Coronary artery (tissue), 2 donors: ENCODE measurements around the gene IRF7.

Experiments
- DNase-seq: peaks from one replicate; pipeline ENCODE4 v3.0.0-alpha.2; 2017; ENCODE audit warnings: low spot score
- H3K27ac ChIP-seq, 2 donors: fragments of 200-600 bp; sonication (generic); one replicate each; pipeline ENCODE4 v1.5.1; 2016 to 2019
- H3K4me3 ChIP-seq: fragments of 200-600 bp; sonication (generic); 2 replicates; pipeline ENCODE4 v1.5.1; 2016; ENCODE audit warnings: mild to moderate bottlenecking, moderate library complexity
- TF ChIP-seq, protein P1 (sequence below): fragments of 200-600 bp; sonication (generic); IDR thresholded peaks from one replicate; pipeline ENCODE4 v1.5.1; 2019; ENCODE audit warnings: antibody characterized with exemption

The IRF7 gene

DNA sequence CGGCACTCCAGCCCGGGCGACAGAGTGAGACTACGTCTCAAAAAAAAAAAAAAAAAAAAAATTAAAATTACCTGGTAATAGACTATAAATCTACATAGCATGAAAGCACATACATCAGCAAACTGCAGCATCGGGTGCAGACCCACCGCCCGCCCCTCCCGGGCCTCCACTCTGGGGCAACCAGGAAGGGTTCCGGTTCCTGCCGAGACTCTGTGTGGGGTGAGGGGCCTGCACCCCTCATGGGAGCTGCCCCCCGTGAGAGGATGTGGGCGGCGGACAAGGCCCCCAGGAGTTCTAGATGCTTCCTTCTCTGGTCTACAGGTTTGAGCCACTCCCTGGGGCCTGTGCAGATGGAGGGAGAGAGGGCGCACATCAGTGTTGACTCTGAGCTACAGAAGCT, 30.5 kb upstream of the IRF7 start:
- no peak for DNase-seq
- TF ChIP-seq, protein P1, sequence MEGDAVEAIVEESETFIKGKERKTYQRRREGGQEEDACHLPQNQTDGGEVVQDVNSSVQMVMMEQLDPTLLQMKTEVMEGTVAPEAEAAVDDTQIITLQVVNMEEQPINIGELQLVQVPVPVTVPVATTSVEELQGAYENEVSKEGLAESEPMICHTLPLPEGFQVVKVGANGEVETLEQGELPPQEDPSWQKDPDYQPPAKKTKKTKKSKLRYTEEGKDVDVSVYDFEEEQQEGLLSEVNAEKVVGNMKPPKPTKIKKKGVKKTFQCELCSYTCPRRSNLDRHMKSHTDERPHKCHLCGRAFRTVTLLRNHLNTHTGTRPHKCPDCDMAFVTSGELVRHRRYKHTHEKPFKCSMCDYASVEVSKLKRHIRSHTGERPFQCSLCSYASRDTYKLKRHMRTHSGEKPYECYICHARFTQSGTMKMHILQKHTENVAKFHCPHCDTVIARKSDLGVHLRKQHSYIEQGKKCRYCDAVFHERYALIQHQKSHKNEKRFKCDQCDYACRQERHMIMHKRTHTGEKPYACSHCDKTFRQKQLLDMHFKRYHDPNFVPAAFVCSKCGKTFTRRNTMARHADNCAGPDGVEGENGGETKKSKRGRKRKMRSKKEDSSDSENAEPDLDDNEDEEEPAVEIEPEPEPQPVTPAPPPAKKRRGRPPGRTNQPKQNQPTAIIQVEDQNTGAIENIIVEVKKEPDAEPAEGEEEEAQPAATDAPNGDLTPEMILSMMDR, result no peak

DNA sequence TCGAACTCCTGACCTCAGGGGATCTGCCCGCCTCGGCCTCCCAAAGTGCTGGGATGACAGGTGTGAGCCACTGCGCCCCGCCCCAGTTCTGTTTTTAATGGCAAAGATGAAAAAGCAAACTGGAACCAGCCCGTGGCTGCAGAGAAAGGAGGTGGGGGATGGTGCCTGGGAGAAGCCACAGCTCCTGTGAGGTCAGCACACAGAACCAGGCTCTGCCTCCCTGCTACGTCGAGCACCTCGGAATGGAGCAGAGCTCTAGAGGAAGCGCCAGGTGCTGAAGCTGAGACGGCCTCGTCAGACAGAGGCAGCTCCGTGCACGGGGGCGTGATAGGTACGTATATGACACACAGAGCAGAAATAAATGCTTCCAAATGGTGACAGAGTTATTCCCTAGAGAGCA, 29.8 kb upstream of the IRF7 start:
- TF ChIP-seq, protein P1, result no peak
- no peak for DNase-seq
- Histone ChIP-seq H3K4me3 (no peak overlapping the region), H3K27ac (no peak overlapping the region)

More for the DNA sequence above, 30.5 kb upstream of the IRF7 start:
- Histone ChIP-seq H3K27ac (no peak overlapping the region), H3K4me3 (no peak overlapping the region)

DNA sequence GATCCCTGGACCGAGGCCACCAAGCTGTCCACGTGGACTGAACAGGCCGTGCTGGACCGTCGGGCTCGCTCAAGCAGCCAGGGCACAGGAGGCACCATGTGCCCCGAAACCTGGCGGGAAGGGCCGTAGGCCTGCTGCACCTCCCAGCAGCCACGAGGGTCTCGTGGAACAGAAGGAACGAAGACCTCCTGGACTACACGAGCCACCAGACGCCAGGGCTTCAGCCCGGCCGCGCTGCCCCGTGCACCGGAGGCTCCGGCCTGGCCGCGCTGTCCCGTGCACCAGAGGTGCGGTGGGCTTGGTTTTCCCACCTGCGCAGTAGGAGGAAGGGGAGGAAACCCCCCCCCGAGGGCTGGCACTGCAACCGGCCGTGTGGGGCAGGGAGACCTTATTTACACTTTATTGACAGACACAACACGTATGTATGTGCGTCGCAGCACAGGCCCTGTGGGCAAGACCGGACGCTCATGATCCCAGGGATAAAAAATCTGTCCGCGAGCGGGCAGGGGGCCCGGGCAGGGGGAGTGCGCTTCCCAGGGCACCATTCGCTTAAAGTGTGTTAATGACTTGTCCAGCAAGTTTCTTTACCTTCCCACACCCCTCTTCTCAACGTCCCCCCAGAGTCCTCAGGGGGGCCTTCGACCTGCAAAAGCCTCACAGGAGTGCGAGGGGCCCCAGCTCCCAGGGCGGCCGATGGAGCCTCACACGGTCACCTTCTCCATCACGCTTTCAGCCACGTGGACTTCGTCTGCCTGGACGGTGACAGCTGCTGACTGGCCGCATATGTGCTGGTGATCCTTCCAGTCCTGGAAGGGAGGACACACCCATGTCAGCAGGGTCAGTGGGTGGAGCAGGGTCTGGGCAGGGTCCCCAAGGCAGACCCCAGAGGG, 28.3 kb upstream of the IRF7 start:
- Histone ChIP-seq H3K27ac (no peak overlapping the region), H3K4me3 (no peak overlapping the region)
- TF ChIP-seq, protein P1, result no peak
- DNase-seq, result no peak

DNA sequence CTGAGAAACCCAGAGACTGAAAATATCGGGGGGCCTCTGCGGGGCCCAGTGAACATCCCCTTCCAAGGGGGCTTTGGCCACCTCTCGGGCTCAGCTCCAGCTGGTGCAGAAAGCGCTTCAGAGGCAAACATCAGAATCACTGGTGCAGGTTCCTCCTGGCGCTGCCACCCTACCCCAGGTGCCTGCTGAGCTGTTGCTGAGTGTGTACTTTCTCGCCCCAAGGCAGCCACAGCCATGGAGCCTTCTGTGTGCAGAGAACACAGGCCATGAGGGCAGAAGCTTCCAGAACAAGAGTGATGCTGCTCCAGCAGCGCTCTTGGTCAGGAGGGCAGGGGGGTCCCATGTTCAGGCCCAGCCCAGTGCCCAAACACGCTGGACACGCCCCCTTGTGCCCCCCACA, 27.6 kb upstream of the IRF7 start:
- TF ChIP-seq, protein P1, result no peak
- Histone ChIP-seq H3K27ac (no peak overlapping the region), H3K4me3 (no peak overlapping the region)
- no peak for DNase-seq

DNA sequence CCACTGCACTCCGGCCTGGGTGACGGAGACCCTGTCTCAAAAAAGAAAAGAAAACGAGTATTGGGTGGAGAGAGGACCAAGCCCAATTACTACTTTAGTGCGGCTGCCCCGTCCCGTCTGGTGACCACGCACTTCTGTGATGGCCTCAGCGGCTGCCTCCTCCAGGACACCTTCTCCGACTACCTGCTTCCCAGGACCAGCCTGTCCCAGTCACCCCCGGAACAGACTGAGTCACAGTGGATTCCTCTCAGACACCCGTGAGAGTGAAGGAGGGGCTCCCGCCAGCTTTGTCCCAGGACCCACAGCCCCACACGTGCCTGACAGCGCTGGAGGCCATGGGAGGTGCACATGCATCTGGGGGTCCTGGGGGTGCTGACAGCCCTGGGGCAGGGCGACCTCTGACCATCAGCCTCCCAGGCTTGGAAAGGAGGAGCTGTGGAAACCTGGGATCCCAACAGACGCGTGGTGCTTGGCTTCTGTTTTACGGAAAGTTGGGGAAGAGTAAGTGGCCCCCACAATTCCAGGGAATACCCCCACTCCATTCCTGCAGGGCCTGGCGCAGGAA, 26.1 kb upstream of the IRF7 start:
- H3K27ac ChIP-seq, result no peak overlapping the region
- TF ChIP-seq, protein P1, result no peak
- no peak for DNase-seq
- no peak overlapping the region for H3K4me3 ChIP-seq

DNA sequence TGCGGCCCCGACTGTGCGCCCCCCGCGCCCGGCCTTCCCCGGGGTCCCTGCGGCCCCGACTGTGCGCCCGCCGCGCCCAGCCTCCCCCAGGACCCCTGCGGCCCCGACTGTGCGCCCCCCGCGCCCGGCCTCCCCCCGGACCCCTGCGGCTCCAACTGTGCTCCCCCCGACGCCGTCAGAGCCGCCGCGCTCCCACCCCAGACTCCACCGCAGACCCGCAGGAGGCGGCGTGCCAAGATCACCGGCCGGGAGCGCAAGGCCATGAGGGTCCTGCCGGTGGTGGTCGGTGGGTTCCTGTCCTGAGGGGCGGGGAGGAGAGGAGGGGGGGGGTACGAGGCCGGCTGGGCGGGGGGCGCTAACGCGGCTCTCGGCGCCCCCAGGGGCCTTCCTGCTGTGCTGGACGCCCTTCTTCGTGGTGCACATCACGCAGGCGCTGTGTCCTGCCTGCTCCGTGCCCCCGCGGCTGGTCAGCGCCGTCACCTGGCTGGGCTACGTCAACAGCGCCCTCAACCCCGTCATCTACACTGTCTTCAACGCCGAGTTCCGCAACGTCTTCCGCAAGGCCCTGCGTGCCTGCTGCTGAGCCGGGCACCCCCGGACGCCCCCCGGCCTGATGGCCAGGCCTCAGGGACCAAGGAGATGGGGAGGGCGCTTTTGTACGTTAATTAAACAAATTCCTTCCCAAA, 24.4 kb upstream of the IRF7 start:
- Histone ChIP-seq H3K27ac (no peak overlapping the region), H3K4me3 (peak overlapping the region; percentile 6)
- TF ChIP-seq, protein P1, result no peak
- DNase-seq, result no peak
